Stimulated activated CD4-positive, alpha-beta T cell treated with anti-CD3 and anti-CD28 coated beads, Interleukin-1b, Interleukin-23, amount 100 ng/mL, for 1 hour (primary cell): ENCODE results near the gene TMEM42.
"Not testable (repeated sequence)": the region's sequence is repeated elsewhere in the genome, so short reads cannot be mapped to it uniquely, and the experiment has no call there.

Experiments
- DNase-seq, 2 donors: peaks; one replicate each; pipeline ENCODE4 v3.0.0-alpha.2; 2020; ENCODE audit warnings: low read depth in 2 of 2

TMEM42 gene

GRCh38 chr3:44861412-44862225 is at the start of gene TMEM42:
Gene TMEM42, plus strand, starts transcription at chr3:44861912. Its CDS starts 13 bp downstream, at chr3:44861925.
- DNase-seq = peak; percentile 67 to 70

DNA sequence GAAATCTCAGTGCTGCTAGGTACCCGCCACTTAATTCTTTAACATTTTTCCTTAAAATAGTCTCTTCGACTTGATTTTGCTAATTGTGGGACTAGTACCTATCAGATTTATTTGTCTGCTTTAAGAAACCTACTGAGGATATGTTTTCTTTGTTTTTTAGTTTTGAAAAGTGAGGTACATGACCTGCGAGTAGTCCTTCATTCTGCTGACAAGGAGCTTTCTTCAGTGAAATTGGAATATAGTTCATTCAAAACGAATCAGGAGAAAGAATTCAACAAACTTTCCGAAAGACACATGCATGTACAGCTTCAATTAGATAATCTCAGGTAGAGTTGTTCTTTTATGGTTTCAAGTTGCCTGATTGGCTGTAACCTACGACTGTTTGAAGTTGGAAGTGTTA is 47.0 kb upstream of the TMEM42 start:
- no peak for DNase-seq

DNA sequence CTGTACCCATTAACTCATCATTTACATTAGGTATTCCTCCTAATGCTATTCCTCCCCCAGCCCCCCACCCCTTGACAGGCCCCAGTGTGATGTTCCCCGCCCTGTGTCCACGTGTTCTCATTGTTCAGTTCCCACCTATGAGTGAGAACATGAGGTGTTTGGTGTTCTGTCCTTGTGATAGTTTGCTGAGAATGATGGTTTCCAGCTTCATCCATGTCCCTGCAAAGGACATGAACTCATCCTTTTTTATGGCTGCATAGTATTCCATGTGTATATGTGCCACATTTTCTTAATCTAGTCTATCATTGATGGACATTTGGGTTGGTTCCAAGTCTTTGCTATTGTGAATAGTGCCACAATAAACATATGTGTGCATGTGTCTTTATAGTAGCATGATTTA is 45.4 kb upstream of the TMEM42 start:
- not testable (repeated sequence) for DNase-seq

- DNase-seq = not testable (repeated sequence)
Measured at GRCh38 chr3:44821206-44821605, 40.5 kb upstream of the TMEM42 start.

DNA sequence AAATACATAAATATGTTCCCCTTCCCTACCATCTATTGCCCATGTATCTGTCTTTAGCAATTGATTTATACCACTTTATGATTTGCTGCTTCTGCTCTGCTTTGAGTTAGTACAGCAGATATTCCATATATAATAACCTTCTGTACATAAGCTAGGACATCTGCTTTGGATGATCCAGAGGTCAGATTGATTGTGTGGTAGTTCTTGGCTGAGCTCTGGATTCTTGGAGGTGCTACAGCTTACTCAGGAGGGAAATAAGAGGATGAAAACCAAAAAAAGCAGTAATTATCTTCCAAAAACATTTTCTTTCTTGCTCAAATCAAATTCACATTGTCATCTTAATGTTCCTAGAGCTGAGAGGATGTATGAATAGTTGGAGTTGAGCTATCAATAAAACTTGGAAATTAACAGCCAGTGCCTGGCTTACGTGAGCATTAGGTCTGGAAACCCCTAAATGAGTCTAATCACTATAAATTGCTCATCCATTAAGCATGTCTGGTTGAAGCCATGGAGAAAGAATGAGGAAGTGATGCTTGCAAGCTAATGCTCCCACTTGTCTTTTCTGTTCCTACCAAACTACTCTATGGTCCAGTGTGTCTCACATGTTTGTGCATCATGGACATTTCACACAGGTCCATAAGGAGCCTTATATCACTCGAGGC is 36.3 kb upstream of the TMEM42 start:
- no peak for DNase-seq

- no peak for DNase-seq
Measured at GRCh38 chr3:44827196-44827595, 34.5 kb upstream of the TMEM42 start.

- DNase-seq = no peak
Measured at GRCh38 chr3:44831232-44831631, 30.5 kb upstream of the TMEM42 start.

DNA sequence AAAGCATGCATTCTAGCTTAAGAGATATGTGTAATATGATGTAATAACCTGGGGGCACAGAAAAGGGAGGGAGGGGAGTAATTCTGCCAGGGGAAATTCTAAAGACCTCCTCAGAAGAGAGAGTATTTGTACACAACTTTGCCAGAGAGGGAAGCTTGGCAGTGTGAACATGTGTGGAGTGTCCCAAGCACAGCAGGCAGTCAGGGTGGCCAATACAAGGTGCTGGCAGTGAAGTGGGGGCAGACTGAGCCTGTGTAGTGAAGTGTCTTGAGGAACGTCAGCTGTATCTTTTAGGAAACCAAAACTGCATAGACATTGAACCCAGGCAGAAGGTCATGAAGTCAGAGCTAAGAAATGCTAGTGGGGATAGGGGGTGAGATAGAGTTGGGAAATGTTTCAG is 29.7 kb upstream of the TMEM42 start:
- DNase-seq = no peak

DNA sequence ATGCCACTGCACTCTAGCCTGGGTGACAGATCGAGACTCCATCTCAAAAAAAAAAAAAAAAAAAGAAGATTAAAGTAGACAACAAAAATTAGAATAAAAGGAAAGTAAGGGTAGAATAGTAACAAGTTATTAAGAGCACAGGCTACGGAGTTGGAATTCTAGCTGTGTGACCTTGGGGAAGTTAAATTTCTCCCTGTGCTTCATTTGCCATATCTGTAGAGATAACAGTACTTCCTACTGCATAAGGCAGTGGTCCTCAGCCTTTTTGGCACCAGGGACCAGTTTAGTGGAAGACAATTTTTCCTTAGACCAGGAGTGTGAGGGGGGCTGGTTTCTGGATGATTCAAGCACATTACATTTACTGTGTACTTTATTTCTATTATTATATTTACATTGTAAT is 28.7 kb upstream of the TMEM42 start:
- DNase-seq = no peak

- DNase-seq = no peak
Measured at GRCh38 chr3:44833394-44833793, 28.3 kb upstream of the TMEM42 start.

DNA sequence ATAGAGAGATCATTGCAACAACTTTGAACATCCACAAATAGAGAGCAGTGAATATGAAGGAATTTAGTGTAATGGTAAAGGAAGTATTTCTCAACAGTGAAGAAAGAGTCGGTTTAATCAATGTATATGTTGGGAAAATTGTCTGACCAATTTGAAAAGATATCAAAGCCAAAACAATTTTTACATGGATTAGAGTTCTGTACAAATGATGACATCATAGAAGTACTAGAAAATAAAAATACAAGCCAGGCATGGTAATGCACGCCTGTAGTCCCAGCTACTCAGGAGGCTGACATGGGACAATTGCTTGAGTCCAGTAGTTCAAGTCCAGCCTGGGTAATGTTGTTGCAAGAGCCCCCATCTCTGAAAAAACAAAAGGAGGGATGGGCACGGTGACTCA is 26.0 kb upstream of the TMEM42 start:
- no peak for DNase-seq

- no peak for DNase-seq
Measured at GRCh38 chr3:44842376-44842775, 19.3 kb upstream of the TMEM42 start.

- DNase-seq = no peak
Measured at GRCh38 chr3:44845528-44846520, 15.9 kb upstream of the TMEM42 start.

DNA sequence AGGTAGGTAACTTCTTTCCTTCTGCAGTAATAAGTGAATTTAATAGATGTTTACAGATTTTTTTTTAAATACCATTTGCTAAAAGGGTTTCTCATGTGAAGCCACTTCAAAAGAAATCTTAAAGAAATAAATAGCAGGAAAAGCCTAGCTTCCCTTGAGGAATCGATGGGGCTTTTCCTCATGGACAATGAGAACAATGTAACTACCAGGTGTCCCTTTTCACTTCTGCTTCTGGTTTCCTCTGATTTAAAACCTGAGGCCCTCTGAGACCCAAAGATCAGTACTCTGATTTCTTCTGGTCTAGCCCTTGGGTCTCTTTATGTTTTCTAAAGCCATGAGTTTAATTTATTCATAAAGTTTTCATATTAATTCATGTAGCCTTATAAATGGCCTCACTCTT is 13.1 kb upstream of the TMEM42 start:
- no peak for DNase-seq

DNA sequence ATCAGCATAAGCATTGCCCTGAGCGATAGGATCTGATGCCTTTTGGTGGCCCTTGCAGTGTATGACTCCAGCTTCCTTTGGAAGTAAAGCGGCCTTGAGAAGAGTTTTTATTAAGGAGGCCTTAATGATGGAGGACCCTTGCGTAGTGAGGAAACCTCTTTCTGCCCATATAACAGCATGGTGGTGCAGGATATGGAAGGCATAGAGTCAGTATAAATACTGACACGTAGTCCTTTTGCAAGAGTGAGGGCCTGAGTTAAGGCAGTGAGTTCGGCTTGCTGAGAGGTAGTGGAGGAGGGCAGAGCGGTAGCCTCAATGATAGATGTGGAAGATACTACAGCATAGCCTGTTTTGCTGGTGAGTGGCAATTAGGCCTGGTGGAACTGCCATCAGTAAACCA is 5.0 kb upstream of the TMEM42 start:
- not testable (repeated sequence) for DNase-seq

- DNase-seq = no peak
Measured at GRCh38 chr3:44860117-44860516, 1.6 kb upstream of the TMEM42 start.

DNA sequence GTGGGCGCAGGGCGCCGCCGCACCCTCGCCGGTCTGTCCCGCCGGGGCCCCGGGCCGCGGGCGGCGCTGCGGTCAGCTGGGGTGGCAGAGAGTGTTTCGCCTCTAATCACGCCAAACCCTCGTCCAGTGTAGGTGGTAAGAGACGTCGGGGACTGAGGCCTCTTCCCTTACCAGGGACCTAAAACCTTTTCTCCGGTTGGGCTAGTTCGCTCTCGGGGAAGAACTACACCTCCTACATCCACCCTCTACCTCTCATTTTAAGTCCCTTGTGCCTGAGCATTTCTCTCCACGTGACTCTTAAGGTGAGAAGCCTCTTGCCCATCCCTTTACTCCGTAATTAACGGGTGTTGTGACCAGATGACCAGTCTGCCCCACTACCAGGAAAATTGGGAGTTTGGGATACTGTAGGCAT is 520 bp downstream of the TMEM42 start:
- no peak for DNase-seq

GRCh38 chr3:44865272-44866035 is 3.7 kb downstream of the TMEM42 start:
- no peak for DNase-seq

DNA sequence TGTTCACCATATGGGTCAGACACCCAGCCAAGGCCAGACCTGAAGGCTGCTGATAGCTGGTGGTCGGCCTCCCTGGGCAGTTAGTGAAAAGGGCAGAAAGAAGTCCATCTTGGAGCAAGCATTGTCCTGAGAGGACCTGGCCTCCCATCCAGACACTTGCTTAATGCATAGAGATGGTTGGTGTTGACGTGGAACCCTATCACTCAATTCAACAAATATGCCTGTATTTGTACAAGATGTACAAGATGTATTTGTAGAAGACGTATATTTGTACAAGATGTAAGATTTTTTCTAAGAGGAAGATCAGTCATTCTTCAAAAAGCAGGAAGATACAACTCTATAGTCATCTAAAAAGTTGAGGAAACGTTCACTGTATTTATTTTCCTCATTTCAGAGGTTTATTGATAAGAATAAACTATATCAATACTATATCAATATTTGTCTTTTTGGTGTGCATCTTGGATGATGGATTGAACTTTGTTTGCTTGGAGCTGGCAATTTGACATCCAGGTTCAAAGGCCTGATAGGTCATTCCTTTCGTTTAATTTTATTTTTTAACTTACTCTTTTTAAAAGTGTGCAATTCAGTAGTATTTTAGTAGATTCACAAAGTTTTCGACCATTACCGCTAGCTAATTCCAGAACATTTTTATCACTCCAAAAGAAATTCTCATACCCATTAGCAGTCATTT is 5.9 kb downstream of the TMEM42 start:
- no peak for DNase-seq

GRCh38 chr3:44870375-44871061 is 8.8 kb downstream of the TMEM42 start:
- DNase-seq = no peak
